Erythroblast (primary cell): ENCODE measurements around the gene SVEP1.

ENCODE experiments used
- GATA1 ChIP-seq: IDR thresholded peaks from 2 replicates; pipeline ENCODE4 v1.6.1; 2011; ENCODE audit warnings: low read depth, mild to moderate bottlenecking, control low read depth, low read length, moderate library complexity
- POLR2A ChIP-seq: IDR thresholded peaks from 2 replicates; pipeline ENCODE4 v1.6.1; 2011; ENCODE audit warnings: mild to moderate bottlenecking, low read length

GRCh38 chr9:110440172-110440571 is 139.4 kb downstream of the SVEP1 start:
- TF ChIP-seq POLR2A (no peak), GATA1 (no peak)
